ENCODE data around the gene CKLF. TPM values are rescaled to one million over a fixed set of nuclear protein-coding genes. Genes with fewer than 3 reads are reported as not detected.
A peak's percentile ranks its signal among the peaks of the same experiment; 100 is the strongest.

Gene CKLF
- total and polyA plus RNA-seq, 3 experiments from 2014 or later = 118 to 265 (median 121) TPM

DNA sequence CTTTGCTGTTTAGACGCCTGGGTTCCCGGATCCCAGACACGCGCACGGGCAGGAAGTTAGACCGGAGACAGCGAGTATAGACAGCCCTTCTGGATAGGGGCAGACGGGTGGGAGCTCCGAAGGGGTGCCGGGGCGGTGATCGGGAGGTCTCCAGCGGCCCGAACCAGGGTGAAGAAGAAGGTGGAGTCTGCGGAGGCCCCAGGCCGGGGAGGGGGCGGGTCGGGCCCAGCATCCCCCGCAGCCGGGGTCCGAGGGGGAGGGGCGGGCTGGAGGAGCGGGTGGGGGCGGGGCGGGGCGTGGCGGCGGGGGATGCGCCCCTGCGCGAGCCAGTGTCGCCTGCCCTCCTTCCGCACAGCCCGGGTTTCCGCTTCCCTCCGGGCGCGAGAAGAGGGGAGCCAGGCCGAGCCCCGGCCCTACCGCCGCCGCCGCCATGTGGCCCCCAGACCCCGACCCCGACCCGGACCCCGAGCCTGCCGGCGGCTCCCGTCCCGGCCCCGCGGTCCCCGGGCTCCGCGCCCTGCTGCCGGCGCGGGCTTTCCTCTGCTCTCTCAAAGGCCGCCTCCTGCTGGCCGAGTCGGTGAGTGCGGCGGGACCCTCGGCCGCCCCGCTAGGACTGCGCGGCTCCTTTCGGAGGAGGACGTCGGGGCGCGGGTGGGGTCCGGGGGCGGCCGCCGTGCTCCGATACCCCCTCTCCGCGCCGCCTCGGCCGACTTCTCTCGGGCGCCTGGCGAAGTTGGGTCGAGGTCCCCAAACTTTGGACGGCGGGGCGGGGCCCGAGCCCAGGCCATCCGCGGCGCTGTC is 52.2 kb downstream of the CKLF start, which contains the start of gene CMTM3:
Gene CMTM3 (plus strand): TSS at position 329 of the 801 bp plus-strand sequence. CDS start 102 bp downstream, at position 431.
- H3K4me1 Mint-ChIP-seq = peaks cover 35 to 47% (median 40%) of the 10 kb centered on the region in 3 donors
- H3K27ac Mint-ChIP-seq = peak within 1 kb of the TSS; percentile 84 to 98 (median 93)
- Histone ChIP-seq H3K4me1 (ENCODE audit: insufficient read depth, low read length) (peaks cover 37% of the 10 kb centered on the region), H3K27ac (ENCODE audit: low read depth, low read length) (peak within 1 kb of the TSS; percentile 65), H3K9me3 (ENCODE audit: low read length) (no peaks in the 10 kb centered on the region), H3K36me3 (ENCODE audit: insufficient read depth, low read length) (peaks cover 7% of the 10 kb centered on the region), H3K27me3 (ENCODE audit: insufficient read depth, low read length, poor library complexity, severe bottlenecking) (no peaks in the 10 kb centered on the region), H3K4me3 (ENCODE audit: low read length) (peak within 1 kb of the TSS; percentile 83)
- peaks cover 0 to 20% (median 0%) of the 10 kb centered on the region in 3 donors for H3K36me3 Mint-ChIP-seq
- DNase-seq = peak; percentile 55 to 81 (median 70)
- no peaks in the 10 kb centered on the region for H3K9me3 Mint-ChIP-seq
- H3K27me3 Mint-ChIP-seq = peaks cover 0 to 1% of the 10 kb centered on the region in 2 donors
- H3K4me3 Mint-ChIP-seq = peak within 1 kb of the TSS; percentile 83 to 99 (median 90)
- POLR2A ChIA-PET = interaction anchor here (0.9 to 2.2 kb wide), 10 partner anchors 15 to 269 kb away, joined by 3 to 15 read pairs (median 3); partner anchors contain the start of genes CKLF, CMTM2 and TK2
- CTCF ChIA-PET = interaction anchor here (0.9 to 2.8 kb wide), 12 partner anchors 12 to 199 kb away, joined by 3 to 23 read pairs (median 4); partner anchors contain the start of genes CKLF and CMTM2

DNA sequence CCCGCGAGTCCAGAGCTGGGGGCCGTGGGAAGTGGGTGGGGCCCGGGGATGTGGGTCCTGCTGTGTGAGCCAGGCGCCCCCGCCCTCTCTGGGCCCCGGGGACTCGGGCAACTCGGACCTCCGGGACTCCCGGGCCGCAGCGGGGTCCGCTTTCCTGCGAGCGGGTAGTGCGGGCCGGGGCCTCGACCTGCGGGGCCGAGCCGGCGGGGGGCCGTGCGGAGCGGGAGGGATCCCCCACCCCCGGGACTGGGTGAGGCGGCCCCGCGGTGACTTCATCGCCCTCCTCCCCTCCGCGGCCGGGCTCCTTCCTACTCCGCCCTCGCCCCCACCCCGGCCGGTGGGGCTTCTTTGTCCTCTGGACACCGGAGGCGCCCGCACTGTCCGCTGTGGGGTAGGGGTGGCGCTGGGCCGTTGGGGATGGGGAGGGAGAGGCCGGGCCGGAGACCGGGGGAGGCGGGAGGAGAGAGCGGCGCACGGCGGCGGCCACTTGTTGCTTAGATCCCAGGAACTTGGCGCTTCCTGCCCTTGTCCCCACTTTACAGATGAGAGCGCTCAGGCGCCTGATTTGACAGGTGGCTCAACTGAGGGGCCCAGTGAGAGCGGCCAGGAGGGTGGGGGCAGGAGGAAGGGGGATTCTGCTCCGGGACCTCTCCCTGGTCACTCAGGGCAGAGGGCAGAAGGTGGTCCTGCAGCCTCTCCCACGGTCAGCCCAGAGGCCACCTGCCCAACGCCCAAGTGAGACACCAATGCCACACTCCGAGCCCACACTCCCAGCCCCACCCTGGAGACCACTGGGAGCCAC is 53.0 kb downstream of the CKLF start:
- Mint-ChIP-seq H3K9me3 (no peaks in the 10 kb centered on the region), H3K36me3 (peaks cover 0 to 28% (median 0%) of the 10 kb centered on the region in 3 donors), H3K27ac (peak overlapping the region in 6 of 8 donors; percentile 78 to 97 (median 90)), H3K27me3 (peaks cover 0 to 1% of the 10 kb centered on the region in 2 donors), H3K4me1 (peaks cover 35 to 49% (median 40%) of the 10 kb centered on the region in 3 donors), H3K4me3 (peak overlapping the region; percentile 69 to 89 (median 80))
- peak in 3 of 5 donors; percentile 26 to 63 (median 31) for DNase-seq
- Histone ChIP-seq H3K27me3 (ENCODE audit: insufficient read depth, low read length, poor library complexity, severe bottlenecking) (no peaks in the 10 kb centered on the region), H3K4me3 (ENCODE audit: low read length) (peak overlapping the region; percentile 43), H3K4me1 (ENCODE audit: insufficient read depth, low read length) (peaks cover 37% of the 10 kb centered on the region), H3K36me3 (ENCODE audit: insufficient read depth, low read length) (peaks cover 15% of the 10 kb centered on the region), H3K27ac (ENCODE audit: low read depth, low read length) (peak overlapping the region; percentile 59), H3K9me3 (ENCODE audit: low read length) (no peaks in the 10 kb centered on the region)
- ChIA-PET POLR2A (interaction anchor here (2.0 to 2.2 kb wide), 2 partner anchors 16 to 84 kb away, joined by 13 read pairs; no protein-coding TSS in a partner anchor), CTCF (interaction anchor here (1.0 to 4.6 kb wide), 6 partner anchors 8 to 198 kb away, joined by 3 to 23 read pairs (median 13); partner anchors contain the start of gene CKLF)

DNA sequence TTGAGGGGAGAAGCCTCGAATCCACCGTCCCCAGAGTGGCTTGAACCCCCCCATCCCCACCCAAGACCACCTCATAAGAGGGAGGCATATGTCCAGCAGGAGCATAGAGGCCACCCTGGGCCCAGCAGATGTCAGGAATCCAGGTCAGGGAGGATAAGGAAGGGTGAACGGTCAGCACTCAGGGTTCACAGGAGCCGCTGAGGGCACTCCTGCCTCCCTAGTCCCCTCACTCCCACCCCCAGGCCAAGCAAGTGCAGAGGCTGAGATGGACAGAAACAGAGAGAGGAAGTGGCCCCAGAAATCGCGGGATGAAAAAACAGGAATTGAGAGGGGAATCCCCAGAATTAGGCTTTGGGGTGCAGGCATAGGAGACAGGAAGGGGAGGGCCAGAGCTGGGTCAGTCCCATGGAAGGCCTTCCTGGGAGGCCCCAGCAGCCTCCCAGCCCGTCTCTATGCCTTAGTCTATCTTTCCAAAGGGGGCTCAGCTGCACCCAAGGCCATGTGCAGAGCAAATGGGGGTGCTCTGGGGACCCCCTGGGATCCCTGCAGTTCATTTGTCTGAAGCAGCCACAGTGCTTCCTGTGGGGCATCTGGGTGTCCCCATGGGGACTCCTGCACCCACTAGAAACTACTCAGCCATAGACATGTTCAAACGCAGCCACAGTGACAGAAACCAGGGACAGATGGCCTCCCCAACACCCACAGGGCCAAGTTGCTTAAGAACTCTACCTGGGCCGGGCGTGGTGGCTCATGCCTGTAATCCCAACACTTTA is 53.8 kb downstream of the CKLF start:
- H3K4me1 ChIP-seq (ENCODE audit: insufficient read depth, low read length) = peaks cover 37% of the 10 kb centered on the region
- DNase-seq = no peak
- H3K4me3 ChIP-seq (ENCODE audit: low read length) = peak overlapping the region; percentile 43
- H3K27me3 ChIP-seq (ENCODE audit: insufficient read depth, low read length, poor library complexity, severe bottlenecking) = no peaks in the 10 kb centered on the region
- Mint-ChIP-seq H3K9me3 (no peaks in the 10 kb centered on the region), H3K4me1 (peaks cover 35 to 49% (median 40%) of the 10 kb centered on the region in 3 donors), H3K4me3 (peak overlapping the region; percentile 69 to 91 (median 86)), H3K36me3 (peaks cover 0 to 35% (median 0%) of the 10 kb centered on the region in 3 donors), H3K27me3 (peaks cover 0 to 1% of the 10 kb centered on the region in 2 donors), H3K27ac (peak overlapping the region; percentile 88 to 97 (median 90))
- ChIA-PET CTCF (interaction anchor here (1.5 to 4.6 kb wide), 6 partner anchors 9 to 199 kb away, joined by 4 to 26 read pairs (median 18); no protein-coding TSS in a partner anchor), POLR2A (interaction anchor here (0.6 kb wide), 1 partner anchor 84 kb away, joined by 4 read pairs; no protein-coding TSS in a partner anchor)
- peaks cover 16% of the 10 kb centered on the region for H3K36me3 ChIP-seq (ENCODE audit: insufficient read depth, low read length)
- H3K9me3 ChIP-seq (ENCODE audit: low read length) = no peaks in the 10 kb centered on the region
- H3K27ac ChIP-seq (ENCODE audit: low read depth, low read length) = peak overlapping the region; percentile 59

DNA sequence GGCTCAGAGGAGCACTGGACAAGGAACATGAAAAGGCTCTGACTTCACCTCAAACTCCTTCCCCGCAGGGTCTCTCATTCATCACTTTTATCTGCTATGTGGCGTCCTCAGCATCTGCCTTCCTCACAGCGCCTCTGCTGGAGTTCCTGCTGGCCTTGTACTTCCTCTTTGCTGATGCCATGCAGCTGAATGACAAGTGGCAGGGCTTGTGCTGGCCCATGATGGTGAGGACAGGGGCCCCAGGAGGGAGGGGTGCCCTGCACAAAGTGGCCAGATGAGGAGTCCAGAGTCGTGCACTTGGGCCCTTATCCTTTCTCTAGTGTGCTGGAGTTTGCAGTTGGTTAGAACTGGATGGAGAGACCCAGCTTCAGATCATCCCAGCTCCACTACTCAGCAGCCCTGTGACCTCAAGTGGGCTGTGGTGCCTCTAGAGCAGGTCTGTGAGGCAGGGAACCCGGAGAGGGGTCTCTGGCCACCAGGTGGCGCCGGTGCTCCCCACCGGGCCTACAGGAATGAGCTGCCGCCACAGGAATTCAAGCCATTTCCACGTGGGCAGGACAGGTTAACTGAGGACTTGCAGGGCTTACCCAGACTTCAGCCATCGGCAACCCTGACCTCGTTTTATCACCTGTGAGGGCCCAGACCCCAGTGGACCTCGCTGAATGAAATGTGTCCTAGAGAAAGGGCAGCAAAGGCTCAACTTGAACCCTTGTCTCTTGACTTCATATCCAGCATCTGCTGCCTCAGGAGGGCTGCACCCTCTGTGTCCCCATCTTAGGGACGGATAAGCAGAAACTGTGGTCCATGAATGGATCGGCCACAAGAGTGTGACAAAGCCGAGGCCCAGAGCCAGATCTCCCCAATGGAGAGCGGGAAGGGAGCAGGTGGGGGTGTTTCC is 56.1 kb downstream of the CKLF start:
- H3K9me3 Mint-ChIP-seq = no peaks in the 10 kb centered on the region
- ChIA-PET POLR2A (interaction anchor here (0.6 kb wide), 2 partner anchors 132 to 402 kb away, joined by 3 to 4 read pairs; no protein-coding TSS in a partner anchor), CTCF (interaction anchor here (0.6 to 4.6 kb wide), 36 partner anchors 9 to 266 kb away, joined by 3 to 26 read pairs (median 5); partner anchors contain the start of genes CKLF, DYNC1LI2 and NAE1)
- H3K27ac Mint-ChIP-seq = peak overlapping the region; percentile 30 to 93 (median 72)
- Histone ChIP-seq H3K36me3 (ENCODE audit: insufficient read depth, low read length) (peaks cover 28% of the 10 kb centered on the region), H3K9me3 (ENCODE audit: low read length) (no peaks in the 10 kb centered on the region), H3K27ac (ENCODE audit: low read depth, low read length) (no peak overlapping the region), H3K4me3 (ENCODE audit: low read length) (no peak overlapping the region), H3K4me1 (ENCODE audit: insufficient read depth, low read length) (peaks cover 33% of the 10 kb centered on the region), H3K27me3 (ENCODE audit: insufficient read depth, low read length, poor library complexity, severe bottlenecking) (no peaks in the 10 kb centered on the region)
- peak overlapping the region in 4 of 7 donors; percentile 42 to 67 (median 45) for H3K4me3 Mint-ChIP-seq
- H3K4me1 Mint-ChIP-seq = peaks cover 31 to 43% (median 33%) of the 10 kb centered on the region in 3 donors
- peaks cover 0 to 58% (median 0%) of the 10 kb centered on the region in 3 donors for H3K36me3 Mint-ChIP-seq
- peaks cover 0 to 1% of the 10 kb centered on the region in 2 donors for H3K27me3 Mint-ChIP-seq
- peak; percentile 69 to 85 (median 74) for DNase-seq

DNA sequence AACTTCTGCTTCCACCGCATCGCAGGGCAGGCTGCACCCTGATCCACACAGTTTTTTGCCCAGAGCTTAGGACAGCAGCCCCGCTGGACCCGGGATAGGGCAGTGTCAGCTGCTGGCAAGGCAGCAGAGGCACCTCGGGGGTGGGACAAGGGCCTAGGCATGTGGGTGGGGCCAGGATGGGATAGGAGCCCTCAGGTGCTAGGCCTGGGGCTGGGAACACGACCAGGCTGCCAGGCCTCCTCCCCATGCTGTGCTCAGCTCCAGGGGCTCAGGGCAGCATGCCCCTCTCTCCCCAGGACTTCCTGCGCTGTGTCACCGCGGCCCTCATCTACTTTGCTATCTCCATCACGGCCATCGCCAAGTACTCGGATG is 56.7 kb downstream of the CKLF start:
- no peak overlapping the region for H3K27ac ChIP-seq (ENCODE audit: low read depth, low read length)
- Mint-ChIP-seq H3K9me3 (no peaks in the 10 kb centered on the region), H3K4me1 (peaks cover 26 to 37% (median 27%) of the 10 kb centered on the region in 3 donors), H3K27me3 (peaks cover 0 to 1% of the 10 kb centered on the region in 2 donors), H3K36me3 (peaks cover 0 to 54% (median 0%) of the 10 kb centered on the region in 3 donors), H3K4me3 (no peak overlapping the region), H3K27ac (peak overlapping the region in 3 of 8 donors; percentile 45 to 87 (median 85))
- H3K4me3 ChIP-seq (ENCODE audit: low read length) = no peak overlapping the region
- ChIA-PET POLR2A (interaction anchor here (0.6 kb wide), 1 partner anchor 401 kb away, joined by 4 read pairs; no protein-coding TSS in a partner anchor), CTCF (interaction anchor here (0.6 to 4.6 kb wide), 32 partner anchors 8 to 265 kb away, joined by 3 to 26 read pairs (median 6); partner anchors contain the start of genes CKLF and DYNC1LI2)
- no peak for DNase-seq
- peaks cover 27% of the 10 kb centered on the region for H3K4me1 ChIP-seq (ENCODE audit: insufficient read depth, low read length)
- H3K27me3 ChIP-seq (ENCODE audit: insufficient read depth, low read length, poor library complexity, severe bottlenecking) = no peaks in the 10 kb centered on the region
- H3K9me3 ChIP-seq (ENCODE audit: low read length) = no peaks in the 10 kb centered on the region
- peaks cover 29% of the 10 kb centered on the region for H3K36me3 ChIP-seq (ENCODE audit: insufficient read depth, low read length)

DNA sequence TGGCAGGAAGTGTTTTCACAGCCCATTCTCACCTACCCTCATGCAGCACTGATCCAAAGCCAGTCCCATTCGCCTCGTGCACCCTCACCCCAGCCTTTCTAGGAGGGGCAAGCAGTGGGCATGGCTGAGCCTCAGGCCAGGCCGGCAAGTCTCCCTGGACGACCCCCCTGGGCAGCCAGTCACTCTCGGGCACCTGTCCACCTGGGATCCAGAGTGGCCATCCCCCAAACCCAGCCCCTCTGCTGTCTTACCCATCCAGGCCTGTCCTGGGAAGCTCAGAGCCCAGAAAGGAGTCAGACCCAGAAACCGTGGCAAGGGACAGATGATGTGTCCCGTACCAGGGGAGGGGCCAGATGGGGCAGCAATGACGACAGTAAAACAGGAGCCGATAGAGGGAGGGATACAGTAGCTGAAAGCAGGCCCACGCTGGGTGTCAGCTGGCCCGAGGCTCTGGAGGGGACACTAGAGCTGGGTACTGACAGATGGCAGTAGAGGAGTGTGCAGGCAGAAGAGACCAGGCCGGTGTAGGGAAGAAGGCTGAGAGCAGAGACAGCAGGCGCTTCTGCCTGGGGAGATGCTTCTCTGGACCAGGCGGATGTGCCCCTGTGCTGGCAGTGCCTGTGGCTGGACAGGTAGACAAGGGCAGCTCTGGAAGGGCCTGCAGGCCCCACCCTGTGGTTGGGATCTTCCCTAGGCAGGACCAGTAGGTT is 57.9 kb downstream of the CKLF start:
- Histone ChIP-seq H3K27ac (ENCODE audit: low read depth, low read length) (no peak overlapping the region), H3K27me3 (ENCODE audit: insufficient read depth, low read length, poor library complexity, severe bottlenecking) (no peaks in the 10 kb centered on the region), H3K4me1 (ENCODE audit: insufficient read depth, low read length) (peaks cover 27% of the 10 kb centered on the region), H3K9me3 (ENCODE audit: low read length) (no peaks in the 10 kb centered on the region), H3K4me3 (ENCODE audit: low read length) (no peak overlapping the region), H3K36me3 (ENCODE audit: insufficient read depth, low read length) (peaks cover 29% of the 10 kb centered on the region)
- H3K4me1 Mint-ChIP-seq = peaks cover 26 to 37% (median 27%) of the 10 kb centered on the region in 3 donors
- DNase-seq = no peak
- no peaks in the 10 kb centered on the region for H3K9me3 Mint-ChIP-seq
- no peak overlapping the region for H3K4me3 Mint-ChIP-seq
- peaks cover 0 to 59% (median 0%) of the 10 kb centered on the region in 3 donors for H3K36me3 Mint-ChIP-seq
- peaks cover 0 to 1% of the 10 kb centered on the region in 2 donors for H3K27me3 Mint-ChIP-seq
- H3K27ac Mint-ChIP-seq = peak overlapping the region in 5 of 8 donors; percentile 23 to 72 (median 62)
- CTCF ChIA-PET = interaction anchor here (1.4 to 4.6 kb wide), 5 partner anchors 13 to 41 kb away, joined by 5 to 23 read pairs (median 11); no protein-coding TSS in a partner anchor
- POLR2A ChIA-PET = no interaction called here

All from CD8-positive, alpha-beta memory T cell (primary cell).